Thyroid gland (tissue), 4 donors: ENCODE results near the gene FAM228B. TPM values are rescaled to one million over a fixed set of nuclear protein-coding genes. Genes with fewer than 3 reads are reported as not detected.
A peak's percentile ranks its signal among the peaks of the same experiment; 100 is the strongest.

Experiments used
- DNase-seq, 2 donors: peaks; one replicate each; pipeline ENCODE4 v3.0.0-alpha.2; 2019
- H3K27ac ChIP-seq, 3 donors: fragments of 200-600 bp; sonication (generic); 1 replicate in 2 of 3; 2 replicates in 1 of 3; pipeline ENCODE4 v1.5.1; 2016 to 2019; ENCODE audit warnings: mild to moderate bottlenecking in 1 of 3, moderate library complexity in 1 of 3
- H3K27me3 ChIP-seq: fragments of 200-600 bp; sonication (generic); one replicate; pipeline ENCODE4 v1.5.1; 2019
- H3K36me3 ChIP-seq, 2 donors: fragments of 200-600 bp; sonication (generic); one replicate each; pipeline ENCODE4 v1.5.1; 2016 to 2019
- H3K4me1 ChIP-seq, 2 donors: fragments of 200-600 bp; sonication (generic); one replicate each; pipeline ENCODE4 v1.5.1; 2017 to 2019
- H3K4me3 ChIP-seq, 3 donors: fragments of 200-600 bp; sonication (generic); replicated peaks in 1 of 3; 1 replicate in 2 of 3; 2 replicates in 1 of 3; pipeline ENCODE4 v1.5.1; 2016; ENCODE audit warnings: mild to moderate bottlenecking in 1 of 3
- H3K9me3 ChIP-seq: fragments of 200-600 bp; sonication (generic); one replicate; pipeline ENCODE4 v1.5.1; 2017
- POLR2A ChIP-seq, 2 donors: fragments of 450-650 bp; IDR thresholded peaks; one replicate each; pipeline ENCODE4 v1.6.1; 2017; ENCODE audit warnings: antibody characterized with exemption in 2 of 2, mild to moderate bottlenecking in 2 of 2, moderate library complexity in 1 of 2
- WGBS, 2 donors: methylation state at CpG; one replicate each; pipeline ENCODE4 v1.1.5; 2017; 5-methylcytosine and 5-hydroxymethylcytosine counted together
- intact Hi-C: fragments of 100-400 bp; cut with DNase I; formaldehyde crosslinking; loops from one replicate; pipeline ENCODE4 v1.15.1; 2023
- total RNA-seq, 4 donors: library from RNA; depleted of rRNA; stranded (reverse); fragments of >200 nt; gene quantifications; one replicate each; pipeline ENCODE4 v1.2.3, GENCODE V29; 2016
- TF ChIP-seq, protein P1 (sequence below), 6 experiments: fragments of 200-600 bp in 3 of 6; fragments of 450-650 bp in 3 of 6; sonication (generic) in 3 of 6; IDR thresholded peaks; one replicate each; pipeline ENCODE4 v1.5.1; 2016 to 2019; ENCODE audit warnings: antibody characterized with exemption in 6 of 6, mild to moderate bottlenecking in 2 of 6, inconsistent platforms in 1 of 6, moderate library complexity in 1 of 6

The FAM228B gene
- total RNA-seq, 4 donors from 2014 or later, result 19.4 to 44.5 (median 22.1) TPM

DNA sequence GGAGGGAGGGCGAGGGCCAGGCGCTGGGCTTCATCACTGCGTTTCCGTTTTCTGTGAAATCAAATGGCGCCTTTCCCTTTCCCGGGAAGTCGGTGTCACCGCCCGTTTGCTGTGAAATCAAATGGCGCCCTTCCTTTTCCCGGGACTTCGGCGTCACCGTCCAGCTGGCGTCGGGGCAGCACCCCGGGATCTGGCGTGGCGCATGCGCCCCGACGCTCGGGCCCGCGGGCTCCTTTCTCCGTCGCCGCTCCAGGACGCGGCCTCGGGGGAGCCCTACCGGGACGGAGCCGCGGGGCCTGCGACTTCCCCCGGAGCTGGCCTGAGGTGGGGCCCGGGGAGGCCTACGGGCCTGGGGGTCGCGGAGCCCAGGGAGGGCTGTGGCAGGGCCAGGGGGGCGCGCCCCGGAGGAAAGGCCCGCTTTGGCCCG is 51.6 kb downstream of the FAM228B start, which contains the start of gene FAM228A:
TSS of gene FAM228A (plus strand) at position 203 of the 427 bp plus-strand sequence. CDS start 428 bp downstream, outside the sequence.
- intact Hi-C loops, result no loop called here
- no peak within 1 kb of the TSS for H3K27ac ChIP-seq
- TF ChIP-seq, protein P1, sequence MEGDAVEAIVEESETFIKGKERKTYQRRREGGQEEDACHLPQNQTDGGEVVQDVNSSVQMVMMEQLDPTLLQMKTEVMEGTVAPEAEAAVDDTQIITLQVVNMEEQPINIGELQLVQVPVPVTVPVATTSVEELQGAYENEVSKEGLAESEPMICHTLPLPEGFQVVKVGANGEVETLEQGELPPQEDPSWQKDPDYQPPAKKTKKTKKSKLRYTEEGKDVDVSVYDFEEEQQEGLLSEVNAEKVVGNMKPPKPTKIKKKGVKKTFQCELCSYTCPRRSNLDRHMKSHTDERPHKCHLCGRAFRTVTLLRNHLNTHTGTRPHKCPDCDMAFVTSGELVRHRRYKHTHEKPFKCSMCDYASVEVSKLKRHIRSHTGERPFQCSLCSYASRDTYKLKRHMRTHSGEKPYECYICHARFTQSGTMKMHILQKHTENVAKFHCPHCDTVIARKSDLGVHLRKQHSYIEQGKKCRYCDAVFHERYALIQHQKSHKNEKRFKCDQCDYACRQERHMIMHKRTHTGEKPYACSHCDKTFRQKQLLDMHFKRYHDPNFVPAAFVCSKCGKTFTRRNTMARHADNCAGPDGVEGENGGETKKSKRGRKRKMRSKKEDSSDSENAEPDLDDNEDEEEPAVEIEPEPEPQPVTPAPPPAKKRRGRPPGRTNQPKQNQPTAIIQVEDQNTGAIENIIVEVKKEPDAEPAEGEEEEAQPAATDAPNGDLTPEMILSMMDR (IDR thresholded peaks at IDR 0.05), result no peak
- TF ChIP-seq POLR2A (IDR thresholded peaks at IDR 0.05), result no peak
- no peaks in the 10 kb centered on the region for H3K36me3 ChIP-seq
- no peaks in the 10 kb centered on the region for H3K27me3 ChIP-seq
- H3K9me3 ChIP-seq, result no peaks in the 10 kb centered on the region
- 23 to 34% methylated on average over 17 to 20 of the region's 46 CpGs for WGBS, 2 donors
- DNase-seq, result no peak
- no peaks in the 10 kb centered on the region for H3K4me1 ChIP-seq
- no peak within 1 kb of the TSS for H3K4me3 ChIP-seq

DNA sequence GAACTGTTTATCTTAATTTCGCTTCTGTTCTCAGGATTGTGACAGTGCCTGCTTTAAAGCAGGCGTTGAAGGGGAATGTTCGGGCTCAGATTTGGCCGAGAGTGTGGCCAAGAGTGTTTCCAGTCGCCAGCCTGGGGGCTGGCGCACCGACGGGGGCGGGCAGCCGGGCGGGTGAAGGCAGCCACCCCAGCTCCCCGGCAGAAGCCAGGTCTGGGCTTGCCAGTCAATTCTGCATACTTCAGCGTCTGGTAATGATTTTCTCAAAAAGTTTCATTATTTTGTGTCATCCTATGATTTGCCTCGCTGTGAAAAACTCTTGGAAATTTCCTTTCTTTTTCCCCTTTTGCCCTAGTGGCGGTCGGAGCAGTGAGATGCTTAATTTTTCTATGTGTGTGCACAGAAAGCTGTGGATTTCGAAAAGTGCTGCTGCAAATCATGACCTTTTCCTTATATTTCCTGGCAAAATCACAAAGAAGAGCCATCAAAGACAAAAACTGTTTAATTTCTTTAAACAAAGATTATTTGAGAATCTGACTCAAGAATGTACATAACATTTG is 52.4 kb downstream of the FAM228B start:
- H3K27me3 ChIP-seq, result no peaks in the 10 kb centered on the region
- H3K4me1 ChIP-seq, result no peaks in the 10 kb centered on the region
- H3K36me3 ChIP-seq, result no peaks in the 10 kb centered on the region
- WGBS, 2 donors, result 74 to 81% methylated on average over 14 to 17 of the region's 17 CpGs
- H3K9me3 ChIP-seq, result no peaks in the 10 kb centered on the region
- intact Hi-C loops, result no loop called here
- DNase-seq, result no peak
- no peak overlapping the region for H3K27ac ChIP-seq
- no peak for TF ChIP-seq POLR2A (IDR thresholded peaks at IDR 0.05)
- TF ChIP-seq, protein P1 (IDR thresholded peaks at IDR 0.05), result no peak
- H3K4me3 ChIP-seq, result no peak overlapping the region

DNA sequence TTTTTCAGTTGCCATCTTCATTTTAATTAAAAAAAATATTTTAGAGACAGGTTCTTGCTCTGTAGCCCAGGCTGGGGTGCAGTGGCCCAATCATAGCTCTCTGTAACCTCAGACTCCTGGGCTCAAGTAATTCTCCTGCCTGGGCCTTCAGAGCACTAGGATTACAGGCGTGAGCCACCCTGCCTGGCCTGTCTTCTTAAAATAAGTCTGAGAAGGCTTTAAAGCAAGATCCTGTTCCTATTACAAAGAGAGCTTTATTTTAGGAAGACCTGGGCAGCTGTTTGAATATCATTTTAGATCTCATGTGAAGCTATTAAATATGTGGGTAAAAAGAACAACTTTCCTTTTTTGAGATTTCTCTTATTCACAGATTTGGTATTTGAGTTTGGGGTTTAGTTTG is 53.1 kb downstream of the FAM228B start:
- TF ChIP-seq, protein P1 (IDR thresholded peaks at IDR 0.05), result no peak
- TF ChIP-seq POLR2A (IDR thresholded peaks at IDR 0.05), result no peak
- H3K4me3 ChIP-seq, result no peak overlapping the region
- no peaks in the 10 kb centered on the region for H3K9me3 ChIP-seq
- no peaks in the 10 kb centered on the region for H3K27me3 ChIP-seq
- no peaks in the 10 kb centered on the region for H3K36me3 ChIP-seq
- intact Hi-C loops, result no loop called here
- peaks cover 0 to under 1% of the 10 kb centered on the region in 2 donors for H3K4me1 ChIP-seq
- DNase-seq, result no peak
- H3K27ac ChIP-seq, result no peak overlapping the region
- WGBS, 2 donors, result 78 to 82% methylated on average over 1 of the region's 1 CpG

DNA sequence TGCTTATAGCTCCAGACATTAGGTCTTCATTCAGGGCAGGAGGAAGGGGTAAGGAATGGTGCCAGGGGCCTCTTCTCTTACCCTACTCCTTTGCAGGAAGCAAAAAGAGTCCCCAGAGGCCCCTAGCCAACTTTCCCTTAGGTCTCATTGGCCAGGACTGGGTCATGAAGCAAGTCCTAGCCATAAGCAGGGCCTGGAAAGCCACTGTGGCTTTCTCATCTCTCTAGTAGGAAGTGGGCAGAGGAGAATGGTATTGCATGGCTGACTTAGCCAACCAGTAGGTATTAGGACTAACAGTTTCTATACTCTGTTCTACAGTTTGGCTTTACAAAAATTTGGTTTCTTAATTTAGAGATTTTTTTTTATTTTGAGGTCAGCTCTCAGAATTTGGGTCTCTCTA is 56.4 kb downstream of the FAM228B start:
- Histone ChIP-seq H3K4me3 (no peak overlapping the region), H3K27ac (no peak overlapping the region), H3K27me3 (no peaks in the 10 kb centered on the region), H3K36me3 (no peaks in the 10 kb centered on the region), H3K4me1 (peaks cover 19 to 24% of the 10 kb centered on the region in 2 donors), H3K9me3 (no peaks in the 10 kb centered on the region)
- TF ChIP-seq POLR2A (IDR thresholded peaks at IDR 0.05), result no peak
- TF ChIP-seq, protein P1 (IDR thresholded peaks at IDR 0.05), result no peak
- DNase-seq, result no peak
- intact Hi-C loops, result no loop called here

DNA sequence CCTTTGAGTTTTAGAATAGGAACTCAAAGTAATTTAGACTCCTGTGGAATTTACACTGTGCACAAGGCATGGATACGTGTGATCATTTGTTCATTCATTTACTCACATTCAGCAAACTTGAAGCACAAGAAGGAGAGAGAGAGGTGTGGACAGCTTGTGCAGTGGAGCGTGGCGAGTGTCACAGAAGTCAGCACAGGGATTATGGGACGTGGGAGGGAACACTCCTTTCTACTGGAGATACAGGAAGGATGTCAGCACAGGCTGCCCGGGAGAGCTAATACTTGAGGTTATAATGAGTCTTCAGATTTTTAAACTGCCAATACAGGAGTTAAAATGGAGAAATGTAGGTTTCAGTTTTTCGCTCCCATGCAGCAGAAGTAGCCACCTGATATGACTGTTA is 58.6 kb downstream of the FAM228B start:
- H3K27me3 ChIP-seq, result no peaks in the 10 kb centered on the region
- intact Hi-C loops, result no loop called here
- TF ChIP-seq, protein P1 (IDR thresholded peaks at IDR 0.05), result no peak
- no peak for TF ChIP-seq POLR2A (IDR thresholded peaks at IDR 0.05)
- DNase-seq, result peak; percentile 39 to 69
- H3K4me3 ChIP-seq, result no peak overlapping the region
- H3K36me3 ChIP-seq, result no peaks in the 10 kb centered on the region
- 42 to 44% methylated on average over 6 of the region's 6 CpGs for WGBS, 2 donors
- peak overlapping the region in 1 of 3 donors; percentile 42 for H3K27ac ChIP-seq
- H3K9me3 ChIP-seq, result no peaks in the 10 kb centered on the region
- H3K4me1 ChIP-seq, result peaks cover 19 to 24% of the 10 kb centered on the region in 2 donors
